HG03039 (cell line): Measurements from ENCODE around the gene CTNNA2.

Experiments used
- ATAC-seq: cut with Tn5 transposase; IDR thresholded peaks from one replicate; pipeline ENCODE4 v1.9.1; 2021; ENCODE audit warnings: mild to moderate bottlenecking, moderate library complexity; ENCODE audit not compliant: unreplicated experiment

CTNNA2 gene

DNA sequence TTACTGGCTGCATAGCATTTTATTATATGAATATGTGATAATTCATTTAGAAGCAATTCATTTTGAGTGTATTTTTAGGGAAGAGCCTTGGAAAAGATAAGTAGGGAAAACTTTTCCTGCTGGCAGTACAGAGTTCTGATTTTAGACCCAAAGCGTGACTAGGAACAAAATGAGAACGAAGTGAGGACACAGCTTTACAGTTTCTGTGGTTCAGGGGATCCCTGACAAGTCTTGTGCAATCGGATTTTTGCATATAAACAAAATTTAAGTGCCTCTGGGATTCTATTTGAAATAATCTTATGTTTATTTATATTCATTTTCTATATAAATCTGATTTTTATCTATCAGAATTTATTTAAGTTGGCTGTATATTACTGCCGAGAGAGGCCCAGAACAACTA, 402.6 kb downstream of the CTNNA2 start:
- no peak for ATAC-seq

DNA sequence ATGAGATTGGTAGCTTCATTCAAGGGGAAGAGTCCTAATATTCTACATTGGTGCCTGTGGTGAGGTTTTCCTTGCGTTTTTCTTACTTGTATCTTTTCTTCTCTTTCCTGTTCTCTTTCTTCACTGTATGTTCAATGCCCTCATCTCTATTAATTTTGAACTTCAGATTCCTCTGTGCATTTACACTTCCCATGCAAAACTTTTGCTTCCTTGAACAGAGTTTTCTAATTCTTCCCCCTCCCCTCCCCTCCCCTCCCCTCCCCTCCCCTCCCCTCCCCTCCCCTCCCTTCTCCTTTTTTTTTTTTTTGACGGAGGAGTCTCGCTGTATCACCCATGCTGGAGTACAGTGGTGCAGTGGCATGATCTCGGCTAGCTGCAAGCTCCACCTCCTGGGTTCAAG, 403.4 kb downstream of the CTNNA2 start:
- no peak for ATAC-seq

DNA sequence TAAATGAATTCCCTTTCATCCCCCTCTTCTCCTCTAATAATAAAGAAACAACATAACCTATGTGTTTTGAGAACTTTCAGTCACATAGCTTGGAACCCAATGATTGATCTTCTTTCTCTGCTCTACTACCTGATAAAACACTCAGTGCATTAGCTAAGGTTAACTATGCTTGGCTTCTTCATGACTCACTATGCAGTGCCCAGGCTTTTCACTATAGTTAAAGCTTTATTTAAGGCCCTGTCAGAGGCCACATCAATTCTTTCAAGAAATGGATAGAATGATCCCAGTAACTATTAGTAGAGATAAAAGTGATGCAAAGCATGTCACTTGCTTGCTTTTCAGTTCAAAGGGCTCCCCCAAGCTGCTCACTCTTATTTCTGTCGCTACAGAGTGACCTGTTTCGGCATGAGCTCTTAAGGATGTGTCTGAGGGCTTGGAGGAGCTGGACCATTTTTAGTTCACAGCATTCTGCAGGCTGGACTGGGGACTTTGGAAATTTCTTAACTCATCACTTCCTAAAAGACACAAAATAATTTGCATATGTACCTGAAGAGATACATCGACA, 407.7 kb downstream of the CTNNA2 start:
- no peak for ATAC-seq

DNA sequence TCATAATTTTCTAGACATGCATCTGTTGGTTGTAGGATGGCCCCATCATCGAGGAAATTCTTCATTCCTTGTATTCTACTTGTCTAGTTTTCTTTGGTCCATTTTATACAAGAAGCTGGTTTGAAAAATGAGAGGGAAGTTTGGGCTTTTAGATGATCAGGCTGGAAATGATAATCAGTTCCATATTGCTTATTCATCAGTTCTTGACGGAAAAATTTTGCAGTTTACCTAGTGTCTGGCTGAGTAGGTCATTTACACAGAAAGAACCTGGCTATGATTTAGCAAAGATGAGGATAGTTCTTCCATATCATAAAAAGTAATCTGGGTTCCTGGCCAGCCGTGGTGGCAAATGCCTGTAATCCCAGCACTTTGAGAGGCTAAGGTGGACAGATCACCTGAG, 416.8 kb downstream of the CTNNA2 start:
- ATAC-seq = no peak

DNA sequence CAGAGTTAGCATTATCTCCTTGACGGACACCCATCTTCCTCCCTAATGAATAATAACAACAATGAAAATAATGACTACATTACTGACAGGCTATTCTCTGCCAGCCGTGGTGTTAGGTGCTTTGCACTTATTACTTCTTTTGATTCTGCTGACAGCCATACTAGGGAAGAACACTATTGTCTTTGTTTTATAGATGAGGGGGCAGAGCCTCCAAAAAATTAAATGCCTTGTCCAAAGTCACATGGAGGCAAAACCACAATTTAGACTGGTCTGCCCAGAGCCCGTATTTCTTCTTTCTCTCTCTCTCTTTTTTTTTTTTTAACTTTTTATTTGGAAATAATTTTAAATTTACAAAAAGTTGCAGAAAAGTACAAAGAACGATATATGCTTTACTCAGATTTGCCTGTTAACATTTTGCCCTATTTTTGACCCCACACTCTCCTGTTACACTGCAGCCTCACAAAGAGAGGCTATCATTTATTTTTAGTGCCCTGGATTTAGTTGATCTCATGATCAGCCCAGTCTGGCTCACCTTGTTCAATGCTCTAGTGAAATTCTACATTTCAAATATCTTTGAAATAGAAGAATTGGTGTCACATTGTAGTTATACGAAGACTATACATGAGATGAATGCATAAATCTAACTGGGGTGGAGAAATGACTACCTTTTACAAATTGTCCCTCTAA, 422.3 kb downstream of the CTNNA2 start:
- ATAC-seq = no peak

DNA sequence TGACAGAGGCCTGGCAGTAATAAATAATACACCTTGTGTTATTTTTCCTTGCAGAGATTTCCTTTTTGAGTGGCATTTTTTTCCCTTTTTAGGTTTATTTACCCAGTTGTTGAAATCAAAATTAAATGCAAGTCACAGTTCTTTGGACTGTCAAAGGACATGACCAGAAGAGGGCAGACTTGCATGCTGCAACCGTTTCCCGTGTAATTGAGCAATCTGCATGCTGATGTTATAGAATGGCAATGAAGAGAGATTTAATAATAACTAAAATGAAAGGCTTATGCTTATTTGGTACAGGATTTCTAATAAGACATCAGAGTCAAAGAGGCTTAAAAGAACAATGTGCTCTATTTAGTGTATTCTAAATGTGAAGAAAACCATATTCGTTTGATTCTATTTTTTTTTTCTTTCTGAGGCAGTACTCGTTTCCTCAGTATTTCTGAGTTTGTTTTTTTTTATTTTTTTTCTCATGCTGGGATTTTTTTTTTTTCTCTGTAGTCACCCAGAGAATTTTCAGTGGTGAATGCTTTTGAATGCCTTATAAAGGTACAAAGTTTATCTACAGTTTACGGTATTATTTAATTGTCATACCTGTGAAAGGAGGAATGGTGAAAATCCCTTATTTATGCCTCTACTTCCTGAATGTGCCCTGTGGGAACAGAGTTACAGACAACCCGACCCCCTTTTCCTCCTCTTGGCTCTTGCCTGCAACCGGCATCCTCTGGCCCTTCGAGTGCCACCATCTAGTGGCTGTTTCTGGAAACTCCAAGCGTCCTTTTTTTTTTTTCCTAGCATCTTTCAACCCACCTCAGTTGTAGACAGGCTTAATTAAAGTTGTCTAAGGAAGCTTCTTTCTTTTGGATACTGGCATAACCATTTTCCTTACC, 423.2 kb downstream of the CTNNA2 start:
- ATAC-seq = no peak

DNA sequence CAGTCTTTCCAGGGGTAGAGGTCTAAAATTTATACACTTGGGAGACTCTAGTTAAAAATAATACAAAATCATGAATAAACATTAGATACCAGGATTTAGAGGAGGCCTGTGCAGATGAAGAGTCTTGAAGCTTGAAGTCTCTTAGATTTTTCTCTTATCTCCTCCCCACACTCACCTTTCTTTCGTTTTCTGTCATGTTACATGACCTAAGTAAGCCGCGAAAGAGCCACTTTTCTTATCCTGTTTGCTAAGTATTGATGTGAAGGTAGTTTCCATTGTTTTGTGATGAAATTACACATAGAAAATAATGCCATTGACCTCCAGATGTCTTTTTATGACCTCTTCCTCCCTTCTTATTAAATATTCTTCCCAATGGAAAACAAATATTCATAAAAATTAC, 423.9 kb downstream of the CTNNA2 start:
- ATAC-seq = no peak

DNA sequence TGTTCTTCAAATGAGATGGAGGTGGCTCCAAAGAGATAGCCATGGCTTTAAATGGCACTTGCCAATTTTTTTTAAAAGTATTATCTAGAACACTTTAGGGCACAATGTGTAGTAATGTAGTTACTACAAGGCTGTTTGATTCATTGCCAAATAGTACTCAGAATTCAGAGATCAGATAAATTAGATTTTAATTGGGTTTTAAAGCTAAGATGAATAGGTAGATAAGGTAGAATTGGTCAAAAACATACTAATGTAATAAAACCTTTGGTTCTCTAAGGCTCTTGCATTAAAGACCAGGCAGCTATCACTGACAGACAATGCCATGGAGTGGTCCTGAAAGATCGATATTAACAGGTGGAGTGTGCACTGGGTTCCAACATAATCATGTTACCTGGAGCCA, 425.8 kb downstream of the CTNNA2 start:
- no peak for ATAC-seq

DNA sequence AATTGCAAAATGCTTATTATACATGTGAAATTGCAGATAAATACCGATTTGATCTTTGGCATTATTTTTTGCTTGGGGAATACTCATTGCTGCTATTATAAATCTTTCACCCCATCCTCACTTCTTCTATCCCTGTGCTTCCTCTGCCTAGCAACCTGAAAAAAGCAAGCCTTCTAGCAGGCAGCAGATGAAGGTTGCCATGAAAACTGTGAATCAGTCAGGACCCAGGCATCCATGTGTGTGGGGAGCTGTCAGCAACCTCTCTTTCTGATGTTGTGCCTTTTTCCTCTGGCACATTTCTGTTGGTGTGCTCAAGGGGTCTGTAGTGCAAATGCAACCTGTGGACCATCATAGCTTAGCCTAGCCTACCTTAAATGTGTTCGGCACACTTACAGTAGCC, 427.5 kb downstream of the CTNNA2 start:
- no peak for ATAC-seq

DNA sequence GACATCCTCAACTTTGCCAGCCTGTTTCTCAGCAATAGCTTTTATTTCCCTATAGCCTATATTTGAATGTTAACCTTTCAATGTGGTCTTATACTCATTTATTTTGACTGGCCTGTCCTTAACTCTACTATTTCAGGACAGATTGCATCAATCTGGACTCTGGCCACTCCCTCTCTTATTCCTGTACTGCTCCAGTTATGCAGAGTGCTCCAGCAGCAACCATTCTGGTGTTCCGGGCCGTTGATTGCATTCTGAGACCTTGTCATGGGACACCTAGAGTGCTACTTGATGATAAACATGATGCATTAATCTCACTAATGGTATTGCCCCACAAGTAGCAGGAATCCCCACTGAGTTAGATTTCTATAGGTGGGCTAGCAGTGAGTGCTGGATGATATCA, 428.3 kb downstream of the CTNNA2 start:
- no peak for ATAC-seq

DNA sequence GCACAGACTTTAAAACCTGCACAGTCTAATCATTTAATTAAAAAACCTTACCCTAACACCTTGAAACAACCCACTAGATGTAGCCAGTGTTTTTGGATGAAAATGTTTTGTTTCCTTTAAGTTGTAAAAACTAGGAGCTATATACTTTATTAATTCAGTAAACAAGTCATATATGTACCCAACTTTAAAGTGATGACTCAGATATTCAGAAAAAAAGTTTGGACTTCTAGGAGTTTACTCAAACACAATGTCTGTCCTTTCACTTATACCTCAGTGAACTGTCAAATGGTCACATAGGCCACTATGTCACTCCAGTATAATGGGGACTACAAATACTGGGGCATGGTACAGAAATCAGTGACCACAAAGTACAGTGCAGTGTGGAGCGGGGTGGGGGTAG, 431.4 kb downstream of the CTNNA2 start:
- ATAC-seq = no peak

DNA sequence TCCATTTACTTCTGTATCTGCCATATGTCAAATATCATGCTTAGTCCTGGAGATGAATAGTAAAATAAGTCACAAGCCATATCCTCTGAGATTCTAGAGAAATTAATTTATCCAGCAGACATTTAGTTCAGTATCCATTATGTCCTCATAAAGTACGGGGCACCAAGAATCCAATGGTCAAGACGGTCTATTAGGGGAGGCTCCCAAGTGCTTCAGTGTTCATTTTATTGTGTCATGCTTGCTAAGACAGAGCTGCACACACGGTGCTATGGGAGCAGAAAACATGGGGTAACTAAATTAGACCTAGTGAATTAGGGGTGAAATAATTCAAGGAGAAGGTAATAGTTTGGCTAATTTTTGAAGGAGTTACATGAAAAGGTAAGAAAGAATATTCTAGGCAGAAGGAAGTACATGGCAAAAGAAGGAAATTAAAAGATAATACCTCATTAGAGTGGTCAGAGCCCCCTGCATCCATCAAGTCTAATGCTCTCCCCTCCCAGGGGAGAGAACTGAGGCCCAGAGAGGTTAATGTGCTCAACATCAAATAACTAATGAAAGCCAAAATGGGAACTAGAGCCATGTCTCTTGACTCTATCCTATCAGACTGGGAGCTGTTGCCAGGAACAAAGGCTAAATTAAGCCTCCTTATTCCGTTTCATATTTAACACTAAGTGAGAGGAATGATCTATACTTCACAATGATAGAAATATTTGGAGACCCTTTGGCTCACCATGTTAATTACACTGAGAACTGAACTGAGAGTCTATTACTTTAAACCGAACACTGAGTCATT, 433.0 kb downstream of the CTNNA2 start:
- ATAC-seq = no peak

DNA sequence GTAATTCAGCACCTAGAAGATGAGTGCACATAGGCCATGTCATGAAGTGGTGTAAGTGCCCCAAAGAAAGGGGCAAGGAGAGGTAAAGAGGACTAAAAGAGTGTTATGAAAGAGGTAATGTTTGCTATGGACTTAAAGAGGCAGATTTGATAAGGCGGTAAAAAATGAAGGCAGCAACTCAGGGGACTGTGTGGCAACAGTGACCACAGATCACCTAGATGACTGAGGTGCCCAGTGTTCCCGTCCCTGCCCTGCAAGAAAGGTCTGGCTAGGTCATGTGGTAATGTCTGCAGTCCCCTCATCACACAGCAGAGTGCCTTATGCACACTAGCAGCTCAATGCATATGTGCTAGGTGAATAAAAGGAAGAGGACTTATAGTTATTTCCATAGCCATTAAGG, 434.9 kb downstream of the CTNNA2 start:
- no peak for ATAC-seq

DNA sequence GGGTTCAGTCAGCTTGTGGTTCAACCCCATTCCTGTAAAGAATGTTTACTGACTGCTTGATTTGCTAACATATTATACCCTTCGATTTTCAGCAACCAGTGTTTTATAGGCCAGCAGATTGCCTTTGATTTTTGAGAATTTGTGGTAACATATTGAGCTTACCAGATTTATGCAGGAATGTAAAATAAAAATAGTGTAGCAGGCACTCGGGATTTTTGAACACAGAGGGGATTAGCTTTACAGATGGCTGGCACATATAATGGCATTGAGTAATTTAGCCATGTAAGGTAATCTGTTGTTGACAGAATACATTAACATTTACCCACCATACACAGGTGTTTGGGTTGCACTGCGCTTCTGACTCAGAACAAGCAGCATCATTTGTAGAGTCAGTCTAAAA, 437.7 kb downstream of the CTNNA2 start:
- ATAC-seq = no peak

DNA sequence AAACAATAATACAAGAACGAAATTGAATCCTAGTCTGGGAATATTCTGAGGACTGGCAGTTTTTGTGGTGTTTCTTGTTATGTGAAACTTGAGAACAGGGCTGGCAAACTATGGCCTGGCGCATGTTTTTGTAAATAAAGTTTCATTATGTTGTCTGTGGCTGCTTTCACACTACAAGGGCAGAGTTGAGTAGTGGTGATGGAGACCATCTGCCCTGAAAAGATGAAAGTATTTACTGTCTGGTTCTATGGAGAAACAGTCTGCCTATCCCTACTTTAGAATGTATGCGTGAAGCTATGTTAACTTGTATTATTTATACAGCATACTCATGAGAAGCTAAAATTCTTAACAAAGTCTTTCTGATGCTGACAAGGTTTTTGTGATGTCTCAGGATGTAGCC, 439.8 kb downstream of the CTNNA2 start:
- no peak for ATAC-seq

DNA sequence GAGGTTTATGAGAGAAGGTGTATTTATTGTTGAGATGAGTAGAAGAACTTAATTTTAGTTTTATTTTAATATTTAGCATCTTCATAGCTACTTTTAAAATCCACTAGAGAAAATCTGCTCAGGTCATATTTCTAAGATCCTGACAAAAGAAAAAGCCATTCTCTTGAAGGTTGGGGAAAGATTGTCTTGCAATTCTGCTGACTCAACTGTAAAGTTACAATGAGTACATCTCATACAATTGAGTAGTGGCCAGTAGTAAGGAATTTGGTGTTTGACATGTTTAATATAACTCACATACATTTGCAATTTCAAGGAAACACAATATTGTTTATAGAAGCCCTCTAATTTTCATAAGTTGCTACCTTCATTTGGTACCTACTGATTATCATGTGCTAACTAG, 447.2 kb downstream of the CTNNA2 start:
- ATAC-seq = no peak

DNA sequence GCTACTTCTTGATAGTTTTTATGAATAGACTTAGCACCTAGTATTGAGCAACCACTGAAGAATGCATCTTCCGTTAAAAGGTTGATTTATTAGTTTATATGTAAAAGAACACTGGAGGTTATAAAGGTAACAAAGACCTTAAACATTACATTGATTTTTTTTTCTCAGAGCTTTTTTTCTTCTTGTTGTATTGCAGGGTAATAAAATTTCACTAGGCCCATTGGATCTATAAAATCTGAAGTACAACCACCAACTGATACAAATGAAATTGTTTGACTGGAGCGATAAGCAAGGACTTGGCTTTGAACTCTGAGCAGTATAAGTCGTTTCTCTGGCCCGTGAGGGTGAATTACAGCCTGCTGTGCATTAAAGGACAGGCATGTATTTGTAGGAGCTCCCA, 447.7 kb downstream of the CTNNA2 start:
- no peak for ATAC-seq

DNA sequence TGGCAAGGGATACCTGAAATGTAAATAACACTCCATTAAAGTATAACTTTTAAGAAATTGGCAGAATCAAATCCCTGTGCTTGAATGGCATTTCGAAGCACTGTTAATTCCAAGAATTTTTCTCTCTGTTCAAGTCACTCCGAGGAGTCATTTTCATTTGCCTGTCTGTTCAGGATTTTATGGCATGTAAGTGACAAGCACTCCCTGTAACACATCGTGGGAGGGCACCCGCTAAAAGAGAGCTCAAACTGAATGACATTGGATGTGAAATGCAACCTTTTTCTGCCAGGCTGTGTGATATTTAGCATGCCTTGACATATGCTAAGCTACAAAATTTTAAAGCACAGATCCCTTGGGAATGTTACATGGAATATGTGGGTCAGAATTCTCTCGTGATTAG, 452.1 kb downstream of the CTNNA2 start:
- ATAC-seq = no peak

DNA sequence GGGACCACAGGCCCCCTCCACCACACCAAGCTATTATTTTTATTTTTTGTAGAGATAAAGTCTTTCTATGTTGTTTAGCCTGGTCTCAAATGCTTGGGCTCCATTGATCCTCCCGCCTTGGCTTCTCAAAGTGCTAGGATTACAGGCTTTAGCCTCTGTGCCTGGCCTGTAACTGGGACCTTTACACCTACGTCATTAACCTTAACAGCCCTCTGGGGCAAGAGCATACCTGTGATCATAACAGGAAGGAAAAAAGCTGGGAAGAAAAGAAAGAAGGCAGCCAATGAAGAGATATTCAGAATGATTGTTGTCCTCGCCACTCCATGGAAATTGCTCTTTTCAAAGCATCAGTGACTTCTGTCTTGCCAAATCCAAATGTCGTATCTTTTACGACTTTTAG, 453.5 kb downstream of the CTNNA2 start:
- ATAC-seq = no peak

DNA sequence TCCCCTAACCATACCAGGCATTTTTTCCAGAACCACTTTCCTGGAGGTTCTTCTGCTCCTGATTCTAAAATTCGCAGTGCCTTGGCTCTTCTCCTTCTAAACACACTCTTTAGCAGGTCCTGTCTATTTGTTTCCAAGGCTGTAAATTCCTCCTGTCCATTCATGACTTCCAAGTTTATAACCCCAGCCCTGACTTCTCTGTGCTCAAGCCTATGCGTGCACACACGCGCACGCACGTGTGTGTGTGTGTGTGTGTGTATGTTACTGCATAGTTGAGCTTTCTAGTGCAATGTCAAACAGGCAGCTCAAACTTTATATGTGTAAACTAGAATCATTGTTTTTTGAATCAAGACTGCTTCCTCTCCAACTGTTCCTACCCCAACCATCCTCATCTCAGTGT, 454.0 kb downstream of the CTNNA2 start:
- ATAC-seq = no peak

DNA sequence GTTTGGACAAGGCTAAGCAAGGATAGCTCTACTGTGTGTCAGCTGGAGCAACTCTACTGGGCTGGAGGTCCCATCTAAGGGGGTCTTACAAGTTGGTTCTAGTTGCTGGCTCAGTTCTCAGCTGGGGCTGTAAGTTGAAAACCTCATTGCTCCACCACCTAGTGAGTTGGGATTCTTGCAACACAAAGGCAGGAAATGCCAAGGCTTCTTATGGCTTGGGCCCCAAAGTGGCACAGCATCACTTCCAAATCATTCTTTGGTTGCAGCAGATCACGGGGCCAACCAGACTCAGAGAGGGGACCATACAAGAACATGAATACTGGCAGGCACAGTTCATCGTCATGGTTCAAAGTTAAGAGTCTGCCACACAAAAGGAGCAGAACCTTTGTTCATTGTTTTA, 459.0 kb downstream of the CTNNA2 start:
- ATAC-seq = no peak
